ENCODE data around the gene ARIH2.

The ARIH2 gene

GRCh38 chr3:48989126-48989795 is 70.6 kb downstream of the ARIH2 start:
- peak; percentile 95 for DNase-seq
- H3K14ac ChIP-seq (ENCODE audit: low read length in 2 of 2) = no peak overlapping the region
- H3K27me3 ChIP-seq (ENCODE audit: control insufficient read depth in 1 of 2, insufficient read depth in 1 of 2, low read length in 2 of 2) = no peaks in the 10 kb centered on the region
- no peaks in the 10 kb centered on the region for H3K9me3 ChIP-seq (ENCODE audit: control insufficient read depth, low read length)
- peak overlapping the region; percentile 97 for H3K4me2 ChIP-seq (ENCODE audit: low read length, poor library complexity, severe bottlenecking)
- H3K27ac ChIP-seq (ENCODE audit: low read length, poor library complexity, severe bottlenecking) = peak overlapping the region; percentile 95
- H3K36me3 ChIP-seq (ENCODE audit: control insufficient read depth in 1 of 2, insufficient read depth in 2 of 2, low read depth in 1 of 2, low read length in 2 of 2) = peaks cover 27 to 29% of the 10 kb centered on the region in 2 experiments
- peak overlapping the region; percentile 9 for H2BK5ac ChIP-seq (ENCODE audit: low read depth, low read length, poor library complexity, severe bottlenecking)
- peaks cover 31% of the 10 kb centered on the region for H3K79me1 ChIP-seq (replicated peaks; ENCODE audit: low read length, poor library complexity, severe bottlenecking)
- H3K18ac ChIP-seq (ENCODE audit: low read depth in 1 of 2, low read length in 2 of 2) = peak overlapping the region; percentile 15 to 40
- peak overlapping the region in 1 of 2 experiments; percentile 42 for H3K4ac ChIP-seq (ENCODE audit: low read depth in 1 of 2, low read length in 2 of 2)
- H2AFZ ChIP-seq (ENCODE audit: low read depth, low read length) = peak overlapping the region; percentile 59
- H3K9ac ChIP-seq (ENCODE audit: low read length) = peak overlapping the region; percentile 98
- 9% methylated on average over 21 of the region's 21 CpGs for WGBS
- peaks cover 27% of the 10 kb centered on the region for H3K4me1 ChIP-seq (ENCODE audit: control insufficient read depth, insufficient read depth, low read depth, low read length)
- peak overlapping the region; percentile 93 for H2AK5ac ChIP-seq (ENCODE audit: low read length, severe bottlenecking)
- peak overlapping the region; percentile 8 for H2BK15ac ChIP-seq (ENCODE audit: low read depth, poor library complexity, severe bottlenecking)
- H3K4me3 ChIP-seq (ENCODE audit: insufficient read depth in 1 of 2, low read depth in 1 of 2, low read length in 2 of 2) = peak overlapping the region; percentile 87 to 92
- H2BK120ac ChIP-seq (ENCODE audit: low read depth, low read length) = no peak overlapping the region
- H4K91ac ChIP-seq (ENCODE audit: low read length) = peak overlapping the region; percentile 25
- peak overlapping the region; percentile 59 for H4K8ac ChIP-seq (ENCODE audit: low read length)
- H2BK12ac ChIP-seq (ENCODE audit: low read length in 2 of 2) = peak overlapping the region in 1 of 2 experiments; percentile 40
- H3K23ac ChIP-seq (ENCODE audit: low read length in 2 of 2) = no peak overlapping the region

DNA sequence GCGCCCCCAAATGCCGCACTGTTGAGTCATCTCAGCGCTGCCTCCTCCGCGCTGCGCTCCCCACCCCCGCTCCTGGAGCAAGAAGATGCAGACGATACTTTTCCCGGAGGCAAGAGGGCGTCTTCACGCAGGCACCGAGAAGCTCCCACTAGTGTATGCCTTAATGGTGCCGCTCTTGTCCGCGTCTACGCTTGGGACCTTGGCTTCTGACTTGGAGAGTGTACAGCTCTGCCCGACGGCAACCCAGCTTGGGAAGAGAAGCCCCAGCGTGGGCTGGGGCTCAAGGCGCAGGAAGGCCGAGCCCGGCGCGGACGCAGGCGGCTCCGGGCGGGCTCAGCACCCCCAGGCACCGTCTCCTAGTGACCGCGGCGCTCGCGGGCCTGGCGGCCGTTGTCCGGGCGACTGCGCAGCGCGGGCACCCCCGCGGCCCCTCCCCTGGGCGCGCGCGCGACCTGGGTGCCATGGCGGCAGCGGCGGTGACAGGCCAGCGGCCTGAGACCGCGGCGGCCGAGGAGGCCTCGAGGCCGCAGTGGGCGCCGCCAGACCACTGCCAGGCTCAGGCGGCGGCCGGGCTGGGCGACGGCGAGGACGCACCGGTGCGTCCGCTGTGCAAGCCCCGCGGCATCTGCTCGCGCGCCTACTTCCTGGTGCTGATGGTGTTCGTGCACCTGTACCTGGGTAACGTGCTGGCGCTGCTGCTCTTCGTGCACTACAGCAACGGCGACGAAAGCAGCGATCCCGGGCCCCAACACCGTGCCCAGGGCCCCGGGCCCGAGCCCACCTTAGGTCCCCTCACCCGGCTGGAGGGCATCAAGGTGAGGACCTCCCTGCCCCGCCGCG is 71.4 kb downstream of the ARIH2 start, which contains the start of gene P4HTM:
TSS of gene P4HTM (plus strand) at position 446 of the 840 bp plus-strand sequence. CDS start at position 462, 16 bp downstream.
- Histone ChIP-seq H3K79me1 (replicated peaks; ENCODE audit: low read length, poor library complexity, severe bottlenecking) (peaks cover 32% of the 10 kb centered on the region), H2BK12ac (ENCODE audit: low read length in 2 of 2) (peak within 1 kb of the TSS; percentile 70 to 82), H3K4me1 (ENCODE audit: control insufficient read depth, insufficient read depth, low read depth, low read length) (peaks cover 24% of the 10 kb centered on the region), H3K23ac (ENCODE audit: low read length in 2 of 2) (peak within 1 kb of the TSS; percentile 52 to 86), H2BK15ac (ENCODE audit: low read depth, poor library complexity, severe bottlenecking) (peak within 1 kb of the TSS; percentile 78), H2BK120ac (ENCODE audit: low read depth, low read length) (peak within 1 kb of the TSS; percentile 51), H3K27me3 (ENCODE audit: control insufficient read depth in 1 of 2, insufficient read depth in 1 of 2, low read length in 2 of 2) (no peaks in the 10 kb centered on the region), H3K4ac (ENCODE audit: low read depth in 1 of 2, low read length in 2 of 2) (peak within 1 kb of the TSS; percentile 46 to 87), H3K4me3 (ENCODE audit: insufficient read depth in 1 of 2, low read depth in 1 of 2, low read length in 2 of 2) (peak within 1 kb of the TSS; percentile 87 to 92), H3K14ac (ENCODE audit: low read length in 2 of 2) (peak within 1 kb of the TSS in 1 of 2 experiments; percentile 82), H3K18ac (ENCODE audit: low read depth in 1 of 2, low read length in 2 of 2) (peak within 1 kb of the TSS; percentile 78 to 95), H3K36me3 (ENCODE audit: control insufficient read depth in 1 of 2, insufficient read depth in 2 of 2, low read depth in 1 of 2, low read length in 2 of 2) (peaks cover 25 to 26% of the 10 kb centered on the region in 2 experiments), H3K9ac (ENCODE audit: low read length) (peak within 1 kb of the TSS; percentile 98), H3K4me2 (ENCODE audit: low read length, poor library complexity, severe bottlenecking) (peak within 1 kb of the TSS; percentile 97), H3K27ac (ENCODE audit: low read length, poor library complexity, severe bottlenecking) (peak within 1 kb of the TSS; percentile 95), H2BK5ac (ENCODE audit: low read depth, low read length, poor library complexity, severe bottlenecking) (peak within 1 kb of the TSS; percentile 91), H4K91ac (ENCODE audit: low read length) (peak within 1 kb of the TSS; percentile 90), H2AK5ac (ENCODE audit: low read length, severe bottlenecking) (peak within 1 kb of the TSS; percentile 93), H3K9me3 (ENCODE audit: control insufficient read depth, low read length) (no peaks in the 10 kb centered on the region), H4K8ac (ENCODE audit: low read length) (peak within 1 kb of the TSS; percentile 93), H2AFZ (ENCODE audit: low read depth, low read length) (peak within 1 kb of the TSS; percentile 96)
- no peak for DNase-seq
- WGBS = 2% methylated on average over 59 of the region's 91 CpGs

- peak overlapping the region; percentile 64 to 95 for H3K18ac ChIP-seq (ENCODE audit: low read depth in 1 of 2, low read length in 2 of 2)
- peaks cover 20 to 22% of the 10 kb centered on the region in 2 experiments for H3K36me3 ChIP-seq (ENCODE audit: control insufficient read depth in 1 of 2, insufficient read depth in 2 of 2, low read depth in 1 of 2, low read length in 2 of 2)
- peak overlapping the region; percentile 97 for H3K4me2 ChIP-seq (ENCODE audit: low read length, poor library complexity, severe bottlenecking)
- WGBS = 15% methylated on average over 40 of the region's 40 CpGs
- H3K23ac ChIP-seq (ENCODE audit: low read length in 2 of 2) = peak overlapping the region; percentile 52 to 57
- H2BK12ac ChIP-seq (ENCODE audit: low read length in 2 of 2) = no peak overlapping the region
- H3K27ac ChIP-seq (ENCODE audit: low read length, poor library complexity, severe bottlenecking) = no peak overlapping the region
- peaks cover 28% of the 10 kb centered on the region for H3K79me1 ChIP-seq (replicated peaks; ENCODE audit: low read length, poor library complexity, severe bottlenecking)
- H3K9me3 ChIP-seq (ENCODE audit: control insufficient read depth, low read length) = no peaks in the 10 kb centered on the region
- H4K91ac ChIP-seq (ENCODE audit: low read length) = peak overlapping the region; percentile 90
- H3K14ac ChIP-seq (ENCODE audit: low read length in 2 of 2) = peak overlapping the region in 1 of 2 experiments; percentile 82
- DNase-seq = peak; percentile 47
- peak overlapping the region; percentile 96 for H2AFZ ChIP-seq (ENCODE audit: low read depth, low read length)
- H2BK120ac ChIP-seq (ENCODE audit: low read depth, low read length) = peak overlapping the region; percentile 51
- H2BK15ac ChIP-seq (ENCODE audit: low read depth, poor library complexity, severe bottlenecking) = peak overlapping the region; percentile 60
- peak overlapping the region; percentile 98 for H3K9ac ChIP-seq (ENCODE audit: low read length)
- H3K4me1 ChIP-seq (ENCODE audit: control insufficient read depth, insufficient read depth, low read depth, low read length) = peaks cover 23% of the 10 kb centered on the region
- H4K8ac ChIP-seq (ENCODE audit: low read length) = peak overlapping the region; percentile 93
- H2BK5ac ChIP-seq (ENCODE audit: low read depth, low read length, poor library complexity, severe bottlenecking) = no peak overlapping the region
- peak overlapping the region; percentile 87 to 92 for H3K4me3 ChIP-seq (ENCODE audit: insufficient read depth in 1 of 2, low read depth in 1 of 2, low read length in 2 of 2)
- H2AK5ac ChIP-seq (ENCODE audit: low read length, severe bottlenecking) = no peak overlapping the region
- H3K4ac ChIP-seq (ENCODE audit: low read depth in 1 of 2, low read length in 2 of 2) = peak overlapping the region; percentile 46 to 87
- no peaks in the 10 kb centered on the region for H3K27me3 ChIP-seq (ENCODE audit: control insufficient read depth in 1 of 2, insufficient read depth in 1 of 2, low read length in 2 of 2)
Observed at GRCh38 chr3:48990636-48991469, 72.2 kb downstream of the ARIH2 start.

Data from mesenchymal stem cell (in vitro differentiated cells and primary cell).